HG03159 (cell line): Measurements from ENCODE around the gene OR6Y1.

Experiments used
- ATAC-seq: cut with Tn5 transposase; IDR thresholded peaks from one replicate; pipeline ENCODE4 v1.9.1; 2021; ENCODE audit warnings: mild to moderate bottlenecking, moderate library complexity; ENCODE audit not compliant: unreplicated experiment

Gene OR6Y1

GRCh38 chr1:158507511-158507910 is 46.7 kb downstream of the OR6Y1 start:
- no peak for ATAC-seq

- no peak for ATAC-seq
These were observed 47.7 kb downstream of the OR6Y1 start for GRCh38 chr1:158506369-158506987.

- ATAC-seq, result no peak
These were observed 57.8 kb downstream of the OR6Y1 start for GRCh38 chr1:158496374-158496773.

GRCh38 chr1:158494796-158495195 is 59.4 kb downstream of the OR6Y1 start:
- ATAC-seq, result no peak
